ENCODE results near the gene PRDM16.

DNA sequence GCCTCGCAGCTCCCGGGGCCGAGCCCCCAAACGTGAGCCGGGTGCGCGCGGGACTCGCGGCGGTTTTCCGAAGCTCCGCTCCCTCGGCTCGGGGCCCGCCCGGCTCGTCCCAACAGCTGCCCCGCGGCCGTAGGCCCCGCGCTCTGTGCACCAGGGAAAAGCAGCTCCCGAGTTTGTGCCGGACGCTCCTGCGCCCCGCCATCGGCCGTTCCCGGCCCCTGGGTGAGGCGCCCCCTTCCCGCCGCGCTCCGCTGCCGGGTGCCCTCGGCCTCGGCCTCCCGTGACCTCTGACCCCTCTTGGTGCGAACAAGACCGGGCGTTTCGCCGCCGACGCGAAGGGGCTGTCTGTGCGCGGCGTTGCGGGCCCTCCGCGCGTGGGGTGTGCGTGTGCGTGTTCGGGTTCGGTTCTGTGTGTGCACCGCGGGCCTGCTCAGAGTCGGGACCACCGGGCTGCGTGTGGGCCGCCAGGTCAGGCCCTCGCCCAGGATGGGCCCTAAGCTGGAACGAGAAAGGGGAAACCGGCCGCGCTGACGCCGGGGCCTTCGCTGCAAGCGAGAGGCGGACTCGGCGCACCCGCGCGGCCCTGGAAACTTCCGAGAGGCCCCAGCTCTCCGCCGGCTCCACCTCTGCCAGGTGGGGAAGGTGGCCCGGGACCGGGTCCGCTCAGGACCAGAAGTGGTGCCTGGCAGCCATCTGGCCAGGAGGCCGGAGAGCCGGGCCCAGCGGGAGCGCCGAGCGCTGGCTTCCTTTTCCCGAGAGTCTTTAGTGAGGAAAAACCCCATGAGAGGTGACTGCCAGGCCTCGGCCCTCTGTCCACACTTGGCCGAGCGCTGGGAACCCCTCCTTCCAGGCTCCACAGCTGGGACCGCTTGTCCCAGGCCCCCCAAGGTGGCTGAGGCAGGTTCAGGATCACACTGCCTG, 1.9 kb downstream of the PRDM16 start:
- no peak for TF ChIP-seq EP300 (IDR thresholded peaks at IDR 0.05)
- TF ChIP-seq, protein P1, sequence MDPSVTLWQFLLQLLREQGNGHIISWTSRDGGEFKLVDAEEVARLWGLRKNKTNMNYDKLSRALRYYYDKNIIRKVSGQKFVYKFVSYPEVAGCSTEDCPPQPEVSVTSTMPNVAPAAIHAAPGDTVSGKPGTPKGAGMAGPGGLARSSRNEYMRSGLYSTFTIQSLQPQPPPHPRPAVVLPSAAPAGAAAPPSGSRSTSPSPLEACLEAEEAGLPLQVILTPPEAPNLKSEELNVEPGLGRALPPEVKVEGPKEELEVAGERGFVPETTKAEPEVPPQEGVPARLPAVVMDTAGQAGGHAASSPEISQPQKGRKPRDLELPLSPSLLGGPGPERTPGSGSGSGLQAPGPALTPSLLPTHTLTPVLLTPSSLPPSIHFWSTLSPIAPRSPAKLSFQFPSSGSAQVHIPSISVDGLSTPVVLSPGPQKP (IDR thresholded peaks at IDR 0.05; ENCODE audit: low read depth, low read length) = no peak
- TF ChIP-seq ESRRA (IDR thresholded peaks at IDR 0.05; ENCODE audit: borderline replicate concordance, low read length) = no peak
- TF ChIP-seq, protein P2, sequence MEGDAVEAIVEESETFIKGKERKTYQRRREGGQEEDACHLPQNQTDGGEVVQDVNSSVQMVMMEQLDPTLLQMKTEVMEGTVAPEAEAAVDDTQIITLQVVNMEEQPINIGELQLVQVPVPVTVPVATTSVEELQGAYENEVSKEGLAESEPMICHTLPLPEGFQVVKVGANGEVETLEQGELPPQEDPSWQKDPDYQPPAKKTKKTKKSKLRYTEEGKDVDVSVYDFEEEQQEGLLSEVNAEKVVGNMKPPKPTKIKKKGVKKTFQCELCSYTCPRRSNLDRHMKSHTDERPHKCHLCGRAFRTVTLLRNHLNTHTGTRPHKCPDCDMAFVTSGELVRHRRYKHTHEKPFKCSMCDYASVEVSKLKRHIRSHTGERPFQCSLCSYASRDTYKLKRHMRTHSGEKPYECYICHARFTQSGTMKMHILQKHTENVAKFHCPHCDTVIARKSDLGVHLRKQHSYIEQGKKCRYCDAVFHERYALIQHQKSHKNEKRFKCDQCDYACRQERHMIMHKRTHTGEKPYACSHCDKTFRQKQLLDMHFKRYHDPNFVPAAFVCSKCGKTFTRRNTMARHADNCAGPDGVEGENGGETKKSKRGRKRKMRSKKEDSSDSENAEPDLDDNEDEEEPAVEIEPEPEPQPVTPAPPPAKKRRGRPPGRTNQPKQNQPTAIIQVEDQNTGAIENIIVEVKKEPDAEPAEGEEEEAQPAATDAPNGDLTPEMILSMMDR (IDR thresholded peaks at IDR 0.05) = no peak
- TF ChIP-seq, protein P3, sequence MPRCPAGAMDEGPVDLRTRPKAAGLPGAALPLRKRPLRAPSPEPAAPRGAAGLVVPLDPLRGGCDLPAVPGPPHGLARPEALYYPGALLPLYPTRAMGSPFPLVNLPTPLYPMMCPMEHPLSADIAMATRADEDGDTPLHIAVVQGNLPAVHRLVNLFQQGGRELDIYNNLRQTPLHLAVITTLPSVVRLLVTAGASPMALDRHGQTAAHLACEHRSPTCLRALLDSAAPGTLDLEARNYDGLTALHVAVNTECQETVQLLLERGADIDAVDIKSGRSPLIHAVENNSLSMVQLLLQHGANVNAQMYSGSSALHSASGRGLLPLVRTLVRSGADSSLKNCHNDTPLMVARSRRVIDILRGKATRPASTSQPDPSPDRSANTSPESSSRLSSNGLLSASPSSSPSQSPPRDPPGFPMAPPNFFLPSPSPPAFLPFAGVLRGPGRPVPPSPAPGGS (IDR thresholded peaks at IDR 0.05) = no peak
- no peak for TF ChIP-seq CEBPB (IDR thresholded peaks at IDR 0.05)

Measured in A549 (cell line).